ENCODE measurements around the gene NBPF4. TPM values are rescaled to one million over a fixed set of nuclear protein-coding genes. Genes with fewer than 3 reads are reported as not detected.
A peak's percentile ranks its signal among the peaks of the same experiment; 100 is the strongest.

Gene NBPF4
- total and polyA plus RNA-seq, 10 of the 15 experiments (the other 5 are each of a cell fraction or from before 2014, with no cell fraction given): not detected

DNA sequence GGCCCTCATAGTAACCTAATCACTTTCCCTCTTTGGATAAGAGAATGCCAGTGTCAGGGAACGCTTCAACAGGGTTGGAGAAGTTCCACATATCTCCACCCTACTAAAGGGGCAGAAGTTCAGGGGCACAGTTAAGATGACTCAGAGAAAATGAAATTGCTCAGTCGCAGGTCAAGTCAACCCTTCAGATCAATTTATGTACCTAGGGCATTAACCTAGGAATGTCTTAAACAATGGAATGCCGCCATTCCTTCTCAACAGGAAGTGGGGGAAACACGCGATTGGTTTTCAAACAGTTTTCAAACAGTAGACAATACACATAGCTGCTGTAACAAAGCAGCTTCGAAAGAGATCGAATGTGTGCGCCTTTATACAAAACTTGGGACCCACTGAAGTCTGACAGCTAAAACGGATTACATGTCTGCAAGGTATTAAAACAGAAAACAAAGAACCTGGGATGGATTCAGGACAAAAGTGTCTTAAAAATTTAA lies 44.6 kb downstream of the NBPF4 start:
- Histone ChIP-seq H3K27me3 (replicated peaks in 1 of 2; ENCODE audit: control insufficient read depth in 2 of 2, insufficient read depth in 2 of 2, low read length in 1 of 2) (peaks cover 0 to 7% of the 10 kb centered on the region in 2 experiments; a peak in 2 of 4 replicates), H3K9me3 (replicated peaks; ENCODE audit: control insufficient read depth, insufficient read depth, low read length) (no peaks in the 10 kb centered on the region; the same call in 1 of the 3 replicates), H3K4me3 (peak overlapping the region; percentile 74), H3K9ac (ENCODE audit: control insufficient read depth, insufficient read depth, low read length) (peak overlapping the region; percentile 50), H3K79me2 (ENCODE audit: control insufficient read depth, insufficient read depth, low read length) (no peaks in the 10 kb centered on the region), H4K20me1 (ENCODE audit: control insufficient read depth, insufficient read depth) (no peaks in the 10 kb centered on the region), H3K4me2 (ENCODE audit: control insufficient read depth, insufficient read depth) (peak overlapping the region; percentile 90), H3K36me3 (ENCODE audit: control insufficient read depth in 2 of 2, insufficient read depth in 2 of 2, low read length in 1 of 2) (no peaks in the 10 kb centered on the region), H2AFZ (ENCODE audit: control insufficient read depth, low read depth, low read length) (peak overlapping the region; percentile 55; the same call in 1 of the 2 replicates), H3K27ac (ENCODE audit: control insufficient read depth, insufficient read depth) (no peak overlapping the region), H3K4me1 (ENCODE audit: control insufficient read depth, insufficient read depth, low read length) (no peaks in the 10 kb centered on the region)
- in situ Hi-C loops (cut with MboI) (no loop called here), intact Hi-C loops (cut with micrococcal nuclease; ENCODE audit: unreplicated experiment) (loop anchor here (5.0 kb wide), 1 partner anchor 417 kb away; no protein-coding TSS in a partner anchor)
- DNase-seq (ENCODE audit: low read depth, low spot score): no peak
- ChIA-PET SMC1A (ENCODE audit: uncharacterized antibody, unreplicated experiment) (interaction anchor here (1.9 to 2.8 kb wide), 3 partner anchors 13 to 417 kb away, joined by 8 to 22 read pairs (median 14); no protein-coding TSS in a partner anchor), RAD21 (ENCODE audit: unreplicated experiment) (interaction anchor here (1.4 kb wide), 1 partner anchor 419 kb away, joined by 3 read pairs; no protein-coding TSS in a partner anchor), CTCF (interaction anchor here (3.3 kb wide), 1 partner anchor 418 kb away, joined by 21 read pairs; no protein-coding TSS in a partner anchor), POLR2A (interaction anchor here (1.1 kb wide), 1 partner anchor 361 kb away, joined by 3 read pairs; the partner anchor contains the start of gene EEIG2)
- peak; percentile 72 for FAIRE-seq
- peak; percentile 20 to 29; a peak in 1 of 4 replicates for TF ChIP-seq IKZF2 (IDR thresholded peaks at IDR 0.05)
- TF ChIP-seq SMAD1 (IDR thresholded peaks at IDR 0.05; ENCODE audit: low read depth, partially characterized antibody): no peak
- WGBS (ENCODE audit: insufficient coverage, insufficient replicate concordance, low lambda C conversion rate, missing lambda C conversion rate): 13% methylated on average over 9 of the region's 9 CpGs
- no TSS peak for BruUV-seq (replicated peaks)
- peak; percentile 21 for ATAC-seq

GRCh38 chr1:108194051-108194450 lies 49.8 kb downstream of the NBPF4 start:
- Histone ChIP-seq H2AFZ (ENCODE audit: control insufficient read depth, low read depth, low read length) (no peak overlapping the region), H3K4me3 (no peak overlapping the region), H3K4me2 (ENCODE audit: control insufficient read depth, insufficient read depth) (no peak overlapping the region), H3K36me3 (ENCODE audit: control insufficient read depth in 2 of 2, insufficient read depth in 2 of 2, low read length in 1 of 2) (no peaks in the 10 kb centered on the region), H4K20me1 (ENCODE audit: control insufficient read depth, insufficient read depth) (no peaks in the 10 kb centered on the region), H3K9me3 (replicated peaks; ENCODE audit: control insufficient read depth, insufficient read depth, low read length) (no peaks in the 10 kb centered on the region; the same call in 2 of the 3 replicates), H3K4me1 (ENCODE audit: control insufficient read depth, insufficient read depth, low read length) (no peaks in the 10 kb centered on the region), H3K79me2 (ENCODE audit: control insufficient read depth, insufficient read depth, low read length) (no peaks in the 10 kb centered on the region), H3K9ac (ENCODE audit: control insufficient read depth, insufficient read depth, low read length) (no peak overlapping the region), H3K27ac (ENCODE audit: control insufficient read depth, insufficient read depth) (no peak overlapping the region), H3K27me3 (replicated peaks in 1 of 2; ENCODE audit: control insufficient read depth in 2 of 2, insufficient read depth in 2 of 2, low read length in 1 of 2) (0 out of 4 replicates have a peak, but pooled peaks cover 0 to 2% of the 10 kb centered on the region in 2 experiments)
- TF ChIP-seq WRNIP1 (IDR thresholded peaks at IDR 0.05; ENCODE audit: borderline replicate concordance, low read depth, low read length) (no peak), POLR2AphosphoS2 (IDR thresholded peaks at IDR 0.05; ENCODE audit: low read depth, low read length) (no peak), ZNF207 (IDR thresholded peaks at IDR 0.05; ENCODE audit: borderline replicate concordance) (no peak), KDM1A (IDR thresholded peaks at IDR 0.05; ENCODE audit: borderline replicate concordance) (no peak), CBX5 (IDR thresholded peaks at IDR 0.05; ENCODE audit: low read depth) (no peak), MYB (IDR thresholded peaks at IDR 0.05; ENCODE audit: borderline replicate concordance, low read depth, low read length) (no peak), IKZF1 (conservative IDR thresholded peaks at IDR 0.05) (no peak), E2F4 (IDR thresholded peaks at IDR 0.05; ENCODE audit: low read depth, low read length) (no peak)
- TF ChIP-seq, protein P1, sequence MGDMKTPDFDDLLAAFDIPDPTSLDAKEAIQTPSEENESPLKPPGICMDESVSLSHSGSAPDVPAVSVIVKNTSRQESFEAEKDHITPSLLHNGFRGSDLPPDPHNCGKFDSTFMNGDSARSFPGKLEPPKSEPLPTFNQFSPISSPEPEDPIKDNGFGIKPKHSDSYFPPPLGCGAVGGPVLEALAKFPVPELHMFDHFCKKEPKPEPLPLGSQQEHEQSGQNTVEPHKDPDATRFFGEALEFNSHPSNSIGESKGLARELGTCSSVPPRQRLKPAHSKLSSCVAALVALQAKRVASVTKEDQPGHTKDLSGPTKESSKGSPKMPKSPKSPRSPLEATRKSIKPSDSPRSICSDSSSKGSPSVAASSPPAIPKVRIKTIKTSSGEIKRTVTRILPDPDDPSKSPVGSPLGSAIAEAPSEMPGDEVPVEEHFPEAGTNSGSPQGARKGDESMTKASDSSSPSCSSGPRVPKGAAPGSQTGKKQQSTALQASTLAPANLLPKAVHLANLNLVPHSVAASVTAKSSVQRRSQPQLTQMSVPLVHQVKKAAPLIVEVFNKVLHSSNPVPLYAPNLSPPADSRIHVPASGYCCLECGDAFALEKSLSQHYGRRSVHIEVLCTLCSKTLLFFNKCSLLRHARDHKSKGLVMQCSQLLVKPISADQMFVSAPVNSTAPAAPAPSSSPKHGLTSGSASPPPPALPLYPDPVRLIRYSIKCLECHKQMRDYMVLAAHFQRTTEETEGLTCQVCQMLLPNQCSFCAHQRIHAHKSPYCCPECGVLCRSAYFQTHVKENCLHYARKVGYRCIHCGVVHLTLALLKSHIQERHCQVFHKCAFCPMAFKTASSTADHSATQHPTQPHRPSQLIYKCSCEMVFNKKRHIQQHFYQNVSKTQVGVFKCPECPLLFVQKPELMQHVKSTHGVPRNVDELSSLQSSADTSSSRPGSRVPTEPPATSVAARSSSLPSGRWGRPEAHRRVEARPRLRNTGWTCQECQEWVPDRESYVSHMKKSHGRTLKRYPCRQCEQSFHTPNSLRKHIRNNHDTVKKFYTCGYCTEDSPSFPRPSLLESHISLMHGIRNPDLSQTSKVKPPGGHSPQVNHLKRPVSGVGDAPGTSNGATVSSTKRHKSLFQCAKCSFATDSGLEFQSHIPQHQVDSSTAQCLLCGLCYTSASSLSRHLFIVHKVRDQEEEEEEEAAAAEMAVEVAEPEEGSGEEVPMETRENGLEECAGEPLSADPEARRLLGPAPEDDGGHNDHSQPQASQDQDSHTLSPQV (IDR thresholded peaks at IDR 0.05): no peak
- POLR2A ChIA-PET: no interaction called here
- no TSS peak for BruUV-seq (replicated peaks)
- ATAC-seq: no peak
- CTCF ChIA-PET: no interaction called here
- SMC1A ChIA-PET (ENCODE audit: uncharacterized antibody, unreplicated experiment): no interaction called here
- FAIRE-seq: no peak
- WGBS (ENCODE audit: insufficient coverage, insufficient replicate concordance, low lambda C conversion rate, missing lambda C conversion rate): 100% methylated on average over 1 of the region's 1 CpG
- in situ Hi-C loops (cut with MboI): no loop called here
- RAD21 ChIA-PET (ENCODE audit: unreplicated experiment): no interaction called here
- no peak for DNase-seq (ENCODE audit: low read depth, low spot score)
- intact Hi-C loops (cut with micrococcal nuclease; ENCODE audit: unreplicated experiment): loop anchor here (5.0 kb wide), 1 partner anchor 52 kb away; no protein-coding TSS in a partner anchor
